ENCODE measurements around the gene PACS2.

Gene PACS2

DNA sequence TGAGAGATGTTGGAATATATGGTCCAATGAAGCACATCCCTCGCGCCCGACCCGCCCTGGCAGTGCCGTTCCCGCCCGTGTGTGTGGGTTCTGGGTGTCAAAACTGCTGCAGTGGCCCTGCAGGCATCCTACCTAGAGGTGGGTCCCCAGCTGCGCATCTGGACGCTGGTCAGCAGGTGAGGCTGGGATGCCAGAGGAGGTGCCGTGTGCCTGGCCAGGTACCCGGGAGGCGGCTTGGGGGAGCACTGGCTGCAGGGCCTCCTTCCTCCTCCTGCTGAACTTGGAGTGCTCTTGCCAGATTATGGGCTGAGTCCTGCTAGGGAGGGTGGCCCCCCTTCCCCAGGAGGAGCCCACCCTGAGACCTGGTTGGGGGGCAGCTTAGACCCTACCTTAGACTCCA is 110.3 kb downstream of the PACS2 start:
- in situ Hi-C loops (cut with MboI; ENCODE audit: low pct_unique_long_range_greater_than_20kb, low sequenced_read_pairs) = no loop called here
- no peak for DNase-seq

DNA sequence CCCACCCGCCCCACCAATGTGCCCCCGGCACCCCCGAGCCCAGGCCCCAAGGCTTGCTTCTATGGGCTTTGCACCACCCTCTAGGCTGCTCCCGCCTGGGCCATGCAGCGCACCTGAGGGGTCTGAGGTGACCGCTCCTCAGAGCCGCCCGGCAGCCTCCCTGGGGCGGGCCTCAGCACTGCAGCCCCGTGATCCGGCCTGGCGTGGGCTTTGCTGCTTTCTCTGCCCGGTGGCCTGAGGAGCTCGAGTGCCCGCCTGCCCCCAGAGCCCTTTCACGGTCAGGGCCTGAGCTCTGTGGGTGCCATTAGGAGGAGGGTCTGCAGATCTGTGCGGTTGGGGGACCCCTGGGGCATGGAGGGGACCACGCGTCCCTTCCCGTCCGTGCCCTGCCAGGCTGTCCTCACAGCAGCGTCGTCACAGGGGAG is 111.3 kb downstream of the PACS2 start:
- in situ Hi-C loops (cut with MboI; ENCODE audit: low pct_unique_long_range_greater_than_20kb, low sequenced_read_pairs) = no loop called here
- DNase-seq = no peak

DNA sequence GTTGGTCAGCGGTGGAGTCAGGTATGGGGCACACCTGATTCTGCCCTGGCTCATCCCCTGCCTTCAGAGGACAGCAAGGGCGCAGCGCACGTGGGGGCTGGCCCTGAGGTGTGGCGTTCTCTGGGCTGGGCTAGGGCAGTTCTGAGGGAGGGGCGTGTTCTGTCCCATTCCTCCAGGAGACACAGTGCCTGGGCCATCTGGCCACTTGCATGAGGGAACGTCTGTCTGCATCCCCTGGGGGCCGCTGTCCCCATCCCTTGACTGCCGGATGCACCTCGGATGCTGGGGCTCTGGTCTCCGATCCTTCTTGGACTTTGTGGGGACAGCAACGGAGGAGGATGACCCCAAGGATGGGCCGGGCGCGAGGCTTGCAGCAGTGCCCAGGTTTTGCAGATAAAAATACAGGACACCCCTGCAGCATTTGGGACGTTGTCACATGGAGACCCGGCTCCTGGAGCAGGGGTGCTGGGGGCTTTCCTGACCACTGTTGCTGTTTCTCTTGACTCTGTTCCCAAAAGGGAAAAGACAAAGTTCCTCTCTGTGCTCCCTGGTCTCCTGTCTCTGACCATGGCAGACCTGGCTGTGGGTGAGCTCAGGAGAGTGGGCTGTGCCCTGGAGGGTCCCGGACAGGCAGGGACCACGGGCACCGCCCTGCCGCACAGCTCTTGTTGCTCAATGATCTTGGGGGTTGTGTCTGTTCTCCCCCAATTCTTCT is 112.0 kb downstream of the PACS2 start:
- in situ Hi-C loops (cut with MboI; ENCODE audit: low pct_unique_long_range_greater_than_20kb, low sequenced_read_pairs) = no loop called here
- DNase-seq = no peak

DNA sequence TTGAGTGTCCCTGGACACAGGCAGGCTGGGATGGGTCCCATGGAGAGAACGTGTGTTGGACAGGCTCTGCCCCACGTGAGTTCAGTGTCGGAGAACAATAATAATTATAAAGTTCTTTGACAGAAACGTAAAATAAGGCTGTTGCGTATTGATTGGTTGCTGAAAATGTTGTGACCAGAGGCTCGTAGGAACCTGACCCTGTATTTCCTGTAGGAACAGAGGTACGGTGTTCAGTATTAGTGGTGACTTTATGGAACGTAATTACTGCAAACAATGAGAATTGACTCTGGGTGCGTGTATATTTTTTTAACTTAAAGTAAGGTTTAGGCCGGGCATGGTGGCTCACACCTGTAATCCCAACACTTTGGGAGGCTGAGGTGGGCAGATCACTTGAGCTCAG is 112.9 kb downstream of the PACS2 start:
- DNase-seq = no peak
- in situ Hi-C loops (cut with MboI; ENCODE audit: low pct_unique_long_range_greater_than_20kb, low sequenced_read_pairs) = no loop called here

DNA sequence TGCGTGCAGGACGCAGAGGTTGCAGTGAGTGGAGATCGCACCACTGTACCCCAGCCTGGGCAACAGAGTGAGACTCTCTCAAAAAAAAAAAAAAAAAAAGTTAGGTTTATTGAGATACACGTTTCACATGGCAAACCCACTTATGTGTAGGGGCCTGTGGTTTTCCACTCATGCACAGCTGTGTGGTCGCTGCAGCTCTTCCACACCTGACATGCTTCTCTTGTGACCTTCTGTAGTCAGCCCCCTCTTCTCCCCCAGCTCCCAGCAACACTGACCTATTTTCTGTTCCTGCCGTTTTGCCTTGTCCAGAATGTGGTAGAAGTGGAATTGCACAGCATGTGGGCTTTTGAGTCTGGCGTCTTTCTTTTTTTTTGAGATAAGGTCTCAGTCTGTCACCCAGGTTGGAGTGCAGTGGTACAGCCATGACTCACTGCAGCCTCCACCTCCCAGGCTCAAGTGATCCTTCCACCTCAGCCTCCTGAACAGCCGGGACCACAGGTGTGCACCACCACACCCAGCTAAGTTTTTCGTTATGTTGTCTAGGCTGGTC is 113.5 kb downstream of the PACS2 start:
- no peak for DNase-seq
- in situ Hi-C loops (cut with MboI; ENCODE audit: low pct_unique_long_range_greater_than_20kb, low sequenced_read_pairs) = no loop called here

DNA sequence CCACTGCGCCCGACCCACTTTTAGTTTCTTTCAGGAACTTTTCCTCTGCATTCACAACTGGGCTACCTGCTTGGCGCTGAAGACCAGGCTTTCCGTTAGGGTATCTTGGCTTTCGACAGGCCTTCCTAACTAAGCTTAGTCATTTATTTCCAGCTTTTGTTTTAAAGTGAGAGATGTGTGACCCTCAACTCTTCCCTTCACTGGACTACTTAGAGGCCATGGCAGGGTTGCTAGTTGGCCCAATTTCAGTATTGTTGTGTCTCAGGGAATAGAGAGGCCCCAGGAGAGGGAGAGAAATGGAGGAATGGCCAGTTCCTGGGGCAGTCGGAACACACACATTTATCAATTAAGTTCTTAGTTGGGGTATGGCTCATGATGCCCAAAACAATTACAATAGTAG is 115.5 kb downstream of the PACS2 start:
- in situ Hi-C loops (cut with MboI; ENCODE audit: low pct_unique_long_range_greater_than_20kb, low sequenced_read_pairs) = no loop called here
- no peak for DNase-seq

DNA sequence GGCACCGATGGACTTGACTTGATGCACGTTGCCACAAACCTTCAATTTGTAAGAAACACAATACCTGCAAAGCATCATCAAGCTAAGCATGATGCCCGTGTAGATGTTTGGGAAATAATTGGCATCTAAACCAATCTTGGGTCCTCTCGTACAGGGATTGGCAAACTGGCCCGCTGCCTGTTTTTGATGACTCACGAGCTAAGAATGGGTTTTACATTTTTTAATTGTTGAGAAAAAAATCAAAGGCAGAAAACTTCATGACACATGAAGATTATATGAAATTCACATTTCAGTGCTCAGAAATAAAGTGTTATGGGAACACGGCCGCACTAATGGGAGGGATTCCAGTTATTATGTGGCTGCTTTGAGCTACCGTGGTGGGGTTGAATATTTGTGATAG is 116.0 kb downstream of the PACS2 start:
- in situ Hi-C loops (cut with MboI; ENCODE audit: low pct_unique_long_range_greater_than_20kb, low sequenced_read_pairs) = no loop called here
- DNase-seq = no peak

DNA sequence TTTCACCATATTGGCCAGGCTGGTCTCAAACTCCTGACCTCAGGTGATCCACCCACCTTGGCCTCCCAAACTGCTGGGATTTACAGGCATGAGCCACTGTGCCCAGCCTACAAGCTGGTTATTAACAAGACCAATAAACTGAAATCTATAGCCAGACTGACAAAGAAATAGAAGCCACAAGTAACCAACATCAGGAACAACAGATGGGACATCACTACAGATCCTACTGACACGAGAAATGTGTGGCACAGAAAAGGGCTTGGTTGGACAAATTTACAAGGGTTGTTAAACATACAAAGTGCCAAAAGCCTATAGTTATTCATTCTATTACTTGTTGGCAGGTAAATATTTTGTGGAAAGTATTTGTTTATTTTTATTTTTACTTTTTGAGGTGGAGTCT is 116.7 kb downstream of the PACS2 start:
- DNase-seq = no peak
- in situ Hi-C loops (cut with MboI; ENCODE audit: low pct_unique_long_range_greater_than_20kb, low sequenced_read_pairs) = no loop called here

DNA sequence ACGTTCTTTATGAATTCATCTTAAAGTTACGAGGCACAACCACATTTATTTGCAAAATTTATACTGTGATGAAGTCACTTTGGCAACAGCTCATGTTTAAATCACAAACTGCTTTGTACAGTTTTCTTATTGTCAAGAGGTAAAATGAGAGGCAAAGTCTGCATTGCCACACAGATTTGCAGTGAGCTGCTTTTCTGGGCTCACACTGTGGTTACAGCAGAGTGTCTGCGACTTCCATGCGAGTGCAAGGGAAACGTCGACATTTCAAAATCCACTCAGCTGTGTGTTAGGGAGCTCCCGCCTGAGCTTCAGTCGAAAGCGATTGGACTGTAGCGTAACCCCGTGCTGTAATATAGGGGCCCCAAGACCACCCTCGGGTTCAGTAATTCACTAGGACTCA is 118.1 kb downstream of the PACS2 start:
- in situ Hi-C loops (cut with MboI; ENCODE audit: low pct_unique_long_range_greater_than_20kb, low sequenced_read_pairs) = no loop called here
- DNase-seq = no peak

DNA sequence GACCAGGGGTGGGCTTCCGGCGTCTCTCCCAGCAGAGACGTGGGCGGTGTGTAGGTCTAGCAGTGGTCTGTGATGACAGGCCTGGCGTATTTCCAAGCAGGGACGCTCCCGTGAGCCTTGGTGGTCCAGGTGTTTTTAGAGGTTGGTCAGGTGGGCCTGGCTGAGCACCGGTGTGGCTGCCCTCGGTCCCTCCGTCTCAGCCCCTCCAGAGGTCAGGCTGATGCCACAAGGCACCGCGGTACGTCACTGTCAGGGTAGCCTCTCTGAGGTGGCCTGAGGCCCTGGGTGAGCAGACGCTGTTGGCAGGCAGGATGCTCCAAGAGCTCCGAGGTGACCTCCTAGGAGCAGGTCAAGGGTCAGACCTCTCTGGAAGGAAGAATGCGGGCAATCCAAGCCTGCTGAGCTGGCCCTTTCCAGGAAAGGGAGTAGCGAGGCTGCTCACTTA is 118.6 kb downstream of the PACS2 start:
- DNase-seq = no peak
- in situ Hi-C loops (cut with MboI; ENCODE audit: low pct_unique_long_range_greater_than_20kb, low sequenced_read_pairs) = no loop called here

DNA sequence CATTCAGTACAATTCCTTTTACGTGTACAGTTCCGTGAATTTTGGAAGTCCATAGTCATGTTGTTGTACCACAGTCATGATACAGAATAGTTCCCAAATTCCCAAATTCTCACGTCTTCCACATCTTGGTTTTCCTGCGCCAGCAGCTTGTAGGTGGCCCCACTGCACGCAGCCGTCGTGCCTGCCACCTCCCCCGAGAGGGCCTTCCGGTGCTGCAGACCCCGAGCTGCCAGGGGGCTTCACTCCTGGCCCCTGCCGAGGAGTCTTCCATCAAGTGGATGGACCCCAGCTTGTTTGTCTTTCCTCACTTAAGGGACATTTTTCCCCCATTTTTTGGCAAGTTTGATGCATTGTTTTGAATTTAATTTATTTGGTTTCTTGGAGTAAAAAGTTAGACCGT is 121.9 kb downstream of the PACS2 start:
- no peak for DNase-seq
- in situ Hi-C loops (cut with MboI; ENCODE audit: low pct_unique_long_range_greater_than_20kb, low sequenced_read_pairs) = no loop called here

DNA sequence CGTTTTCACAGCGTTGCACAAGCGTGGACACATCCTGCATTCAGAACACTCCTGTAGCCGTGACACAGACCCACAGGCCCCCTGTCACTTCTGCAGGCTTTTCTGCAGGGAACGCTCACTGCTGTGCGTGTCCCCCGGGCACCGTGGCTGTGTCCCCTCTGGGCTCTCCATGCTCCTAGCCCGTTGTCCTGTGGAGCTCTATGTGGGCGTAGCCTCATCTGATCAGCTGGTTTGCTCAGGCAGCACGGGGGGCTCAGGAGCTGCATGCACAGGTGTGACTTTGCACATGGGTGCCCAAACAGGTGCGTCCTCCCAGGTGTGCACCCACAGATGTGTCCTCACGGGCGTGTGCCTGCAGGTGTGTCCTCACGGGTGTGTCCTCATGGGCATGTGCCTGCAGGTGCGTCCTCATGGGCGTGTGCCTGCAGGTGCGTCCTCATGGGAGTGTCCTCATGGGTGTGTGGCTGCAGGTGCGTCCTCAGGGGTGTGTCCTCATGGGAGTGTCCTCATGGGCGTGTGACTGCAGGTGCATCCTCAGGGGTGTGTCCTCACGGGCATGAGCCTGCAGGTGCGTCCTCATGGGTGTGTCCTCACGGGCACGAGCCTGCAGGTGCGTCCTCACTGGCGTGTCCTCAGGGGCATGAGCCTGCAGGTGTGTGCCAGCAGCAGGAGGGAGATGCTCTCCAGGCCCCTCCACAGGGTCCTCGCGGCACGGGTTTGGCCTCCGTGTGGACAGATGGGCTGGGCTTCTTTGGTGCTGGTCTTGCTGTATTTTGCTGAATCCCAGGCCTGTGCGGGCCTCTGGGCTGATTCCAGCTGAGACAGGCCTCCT is 122.6 kb downstream of the PACS2 start:
- no peak for DNase-seq
- in situ Hi-C loops (cut with MboI; ENCODE audit: low pct_unique_long_range_greater_than_20kb, low sequenced_read_pairs) = no loop called here

DNA sequence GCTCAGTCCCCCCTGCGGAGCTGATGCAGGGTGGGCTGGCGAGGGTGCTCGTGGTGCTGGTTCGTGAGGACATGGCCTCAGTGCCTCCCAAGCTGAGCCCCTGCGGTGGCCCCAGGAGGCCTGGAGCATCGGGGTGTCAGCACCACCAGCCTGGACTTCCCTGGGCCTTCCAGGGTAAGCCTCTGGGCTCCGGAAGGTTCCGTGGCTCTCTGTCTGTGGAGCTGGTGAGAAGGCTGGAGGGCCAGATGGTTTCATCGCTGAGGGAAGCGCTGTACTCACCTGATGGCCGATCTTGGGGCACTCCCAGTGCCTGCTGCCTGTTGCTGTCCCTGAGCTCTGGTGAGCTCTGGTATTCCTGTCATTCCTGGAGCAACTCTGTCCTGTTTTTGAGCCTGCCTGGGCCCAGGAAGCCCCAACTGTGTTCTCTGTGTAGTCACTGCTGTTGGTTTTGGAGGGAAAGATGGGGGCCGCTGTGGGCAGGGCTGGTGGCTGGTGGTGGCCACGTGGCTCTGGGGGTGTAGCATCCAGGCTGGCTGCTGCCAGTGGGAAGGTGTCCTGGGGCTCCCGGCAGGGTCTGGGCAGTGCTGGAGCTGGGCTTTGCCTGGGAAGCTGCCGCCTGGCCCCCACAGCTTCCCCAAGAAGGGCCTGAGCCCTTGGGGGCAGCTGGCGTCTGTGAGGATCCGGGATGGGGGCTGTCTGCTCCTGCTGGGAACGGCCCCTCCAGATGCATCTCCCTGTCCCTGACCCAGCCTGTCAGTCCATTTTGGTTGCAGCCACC is 123.4 kb downstream of the PACS2 start:
- in situ Hi-C loops (cut with MboI; ENCODE audit: low pct_unique_long_range_greater_than_20kb, low sequenced_read_pairs) = no loop called here
- no peak for DNase-seq

DNA sequence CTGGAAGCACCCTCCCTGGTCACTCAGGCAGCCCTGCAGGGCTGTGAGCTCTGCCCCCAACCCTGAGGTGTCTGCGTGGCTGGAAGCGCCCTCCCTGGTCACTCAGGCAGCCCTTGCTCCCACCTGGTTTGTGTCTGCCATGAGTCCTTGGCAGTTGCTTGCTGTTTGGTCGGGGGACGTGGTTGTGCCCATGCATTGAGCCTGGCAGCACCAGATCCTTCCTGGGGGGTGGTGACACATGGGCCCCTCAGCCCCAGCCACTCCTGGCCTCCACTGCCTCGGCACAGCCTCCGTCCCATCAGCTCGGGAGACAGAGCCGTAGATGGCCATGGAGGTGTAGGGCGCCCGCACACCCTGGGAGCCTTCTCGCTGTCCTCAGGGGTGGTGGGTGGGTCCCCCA is 124.6 kb downstream of the PACS2 start:
- in situ Hi-C loops (cut with MboI; ENCODE audit: low pct_unique_long_range_greater_than_20kb, low sequenced_read_pairs) = no loop called here
- DNase-seq = no peak

DNA sequence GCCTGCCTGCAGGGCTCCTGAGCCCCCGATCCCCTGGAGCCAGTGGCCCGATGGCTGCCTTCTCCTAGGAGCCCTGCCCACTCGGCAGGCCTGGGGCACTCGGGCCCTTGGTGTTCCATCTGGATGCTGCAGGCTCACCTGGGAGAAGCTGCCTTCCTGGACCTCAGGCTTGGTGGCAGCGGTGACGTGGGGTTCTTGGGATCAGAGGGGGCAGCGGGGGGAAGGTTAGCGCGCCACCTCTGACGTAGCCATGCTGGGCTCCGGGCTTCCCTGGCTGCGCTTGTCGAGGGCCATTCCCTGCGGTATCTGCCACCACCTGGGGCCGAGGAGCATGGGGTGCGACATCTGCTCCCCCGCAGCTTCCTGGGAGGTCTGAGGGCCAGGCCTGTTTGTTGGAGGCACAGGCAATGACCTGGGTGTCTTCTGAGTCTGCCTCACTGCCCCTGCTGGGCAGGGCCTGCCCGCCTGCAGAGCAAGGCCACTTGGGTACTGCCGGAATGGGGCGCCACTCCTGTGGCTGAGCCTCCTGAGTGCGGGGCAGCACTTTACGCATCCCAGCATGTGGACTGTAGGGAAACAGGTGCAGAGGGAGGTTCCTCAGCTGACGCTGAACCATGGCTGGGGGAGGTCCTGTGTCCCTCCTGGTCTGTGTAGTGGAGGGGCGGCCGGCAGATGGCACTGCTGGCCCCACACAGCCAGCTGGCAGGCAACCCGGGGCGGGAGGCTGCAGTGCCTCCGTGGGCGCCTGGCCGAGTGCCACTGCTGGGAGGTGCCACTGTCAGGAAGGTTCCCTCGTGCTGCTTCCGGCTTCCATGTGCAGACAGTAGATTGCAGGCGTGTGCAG is 125.4 kb downstream of the PACS2 start:
- no peak for DNase-seq
- in situ Hi-C loops (cut with MboI; ENCODE audit: low pct_unique_long_range_greater_than_20kb, low sequenced_read_pairs) = no loop called here

DNA sequence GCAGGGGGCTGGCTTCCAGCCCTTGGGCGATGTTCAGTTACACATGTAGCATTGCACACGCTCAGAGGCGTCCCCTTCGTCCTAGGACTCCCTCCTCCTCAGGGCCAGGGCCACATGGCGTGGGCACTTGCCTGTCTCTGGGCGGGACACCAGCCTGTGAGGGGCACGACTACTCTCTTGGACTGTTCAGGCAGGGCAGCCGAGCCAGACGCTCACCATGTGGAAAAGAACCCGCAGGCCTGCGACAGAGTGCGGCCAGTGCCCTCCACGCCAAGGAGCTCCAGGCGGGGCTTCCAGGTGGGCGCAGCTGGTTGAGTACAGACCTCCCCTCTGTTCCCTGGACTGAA is 126.0 kb downstream of the PACS2 start:
- in situ Hi-C loops (cut with MboI; ENCODE audit: low pct_unique_long_range_greater_than_20kb, low sequenced_read_pairs) = no loop called here
- DNase-seq = no peak

DNA sequence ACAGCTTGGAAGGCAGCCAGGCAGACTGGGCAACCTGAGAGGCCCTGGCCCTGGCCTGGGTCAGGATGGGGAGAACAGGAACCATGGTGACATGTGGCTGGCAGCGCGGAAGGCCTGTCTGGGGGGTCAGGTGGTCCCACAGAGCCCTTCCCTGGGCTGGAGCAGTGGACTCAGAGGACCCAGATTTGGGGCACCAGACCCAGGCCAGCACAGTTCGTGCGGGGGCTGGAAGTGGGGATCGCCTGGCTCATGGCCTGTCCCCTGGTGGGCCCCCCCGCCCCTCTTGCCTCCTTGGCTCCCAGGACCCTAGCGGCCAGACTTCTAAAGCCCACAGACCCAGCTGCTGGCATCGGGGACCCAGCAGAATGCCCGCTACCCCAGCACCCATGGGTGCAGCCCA is 126.4 kb downstream of the PACS2 start:
- in situ Hi-C loops (cut with MboI; ENCODE audit: low pct_unique_long_range_greater_than_20kb, low sequenced_read_pairs) = no loop called here
- no peak for DNase-seq

DNA sequence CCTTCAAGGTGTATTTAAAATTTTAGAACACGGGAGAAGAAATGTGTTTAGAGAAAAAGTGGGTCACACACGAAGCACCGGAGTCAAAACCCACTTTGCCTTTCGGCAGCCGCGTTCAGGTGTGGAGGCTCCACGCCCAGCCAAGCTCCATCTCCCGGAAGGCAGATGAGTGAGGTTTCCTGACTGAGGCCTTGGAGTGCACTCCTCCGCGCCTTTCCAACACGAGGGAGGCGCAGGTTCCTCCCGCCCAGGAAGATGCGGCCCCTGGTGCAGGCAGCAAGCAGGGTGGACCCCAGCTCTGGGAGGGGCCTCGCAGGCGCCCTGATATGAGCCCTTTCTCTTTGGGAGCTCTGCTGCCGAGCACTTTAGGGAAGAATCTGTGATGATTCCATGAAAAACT is 127.6 kb downstream of the PACS2 start:
- DNase-seq = no peak
- in situ Hi-C loops (cut with MboI; ENCODE audit: low pct_unique_long_range_greater_than_20kb, low sequenced_read_pairs) = no loop called here

DNA sequence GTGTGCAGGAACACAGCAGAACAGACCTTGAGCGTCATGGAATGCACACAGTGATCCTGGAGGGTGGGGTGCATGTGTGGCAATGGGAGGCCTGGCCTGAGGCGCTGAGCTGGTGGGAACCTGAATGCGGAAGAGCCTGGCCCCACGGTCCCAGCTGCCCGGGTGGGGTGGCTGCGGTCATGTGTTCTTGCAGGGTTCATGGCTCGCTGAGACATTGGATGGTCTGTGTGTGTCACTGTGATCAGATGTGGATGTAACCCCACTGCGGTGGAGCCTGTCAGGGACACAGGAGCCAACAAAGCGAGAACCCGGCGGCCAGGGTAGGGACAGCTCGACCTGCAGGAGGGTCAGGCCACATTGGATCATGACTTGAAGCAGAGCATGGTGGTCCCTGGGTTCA is 128.3 kb downstream of the PACS2 start:
- in situ Hi-C loops (cut with MboI; ENCODE audit: low pct_unique_long_range_greater_than_20kb, low sequenced_read_pairs) = no loop called here
- DNase-seq = no peak

Measured in KBM-7 (cell line).